Stomach (tissue), 4 donors: ENCODE data around the gene NT5C1B.

ENCODE experiments used
- EP300 ChIP-seq: sonication (generic); formaldehyde crosslinking; IDR thresholded peaks from one replicate; pipeline ENCODE4 v1.6.1; 2017; ENCODE audit warnings: antibody characterized with exemption
- POLR2A ChIP-seq, 4 donors: fragments of 450-650 bp; IDR thresholded peaks; one replicate each; pipeline ENCODE4 v1.6.1; 2016; ENCODE audit warnings: antibody characterized with exemption in 4 of 4, control low read depth in 2 of 4, mild to moderate bottlenecking in 1 of 4, moderate library complexity in 1 of 4
- POLR2AphosphoS5 ChIP-seq, 3 donors: sonication (generic); formaldehyde crosslinking; IDR thresholded peaks; one replicate each; pipeline ENCODE4 v1.6.1; 2016; ENCODE audit warnings: antibody characterized with exemption in 3 of 3
- TF ChIP-seq, protein P1 (sequence below), 7 experiments: fragments of 450-650 bp in 4 of 7; fragments of 200-600 bp in 3 of 7; sonication (generic) in 3 of 7; IDR thresholded peaks; one replicate each; pipeline ENCODE4 v1.5.1; 2016 to 2019; ENCODE audit warnings: antibody characterized with exemption in 7 of 7, control low read depth in 2 of 7, mild to moderate bottlenecking in 1 of 7

DNA sequence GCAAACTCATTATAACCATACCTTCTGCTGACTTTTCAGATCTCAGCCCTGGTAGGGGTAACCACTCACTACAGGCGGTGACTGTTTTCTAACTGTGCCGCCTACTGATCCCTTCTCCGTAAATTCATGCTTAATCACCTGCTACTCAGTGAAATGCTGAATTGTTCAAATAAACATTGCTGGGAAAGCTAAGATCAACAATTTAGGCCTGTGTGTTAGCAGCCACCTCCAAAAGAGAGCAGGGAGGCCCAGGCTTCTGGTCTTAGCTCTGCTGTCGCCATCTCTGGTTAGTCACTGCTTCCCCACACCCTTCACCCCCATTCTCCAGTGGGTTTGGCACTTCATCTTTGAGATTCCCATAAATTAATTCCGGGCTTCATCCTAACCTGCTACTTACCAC lies 21.8 kb upstream of the NT5C1B start:
- TF ChIP-seq POLR2AphosphoS5 (IDR thresholded peaks at IDR 0.05) (no peak), POLR2A (IDR thresholded peaks at IDR 0.05) (no peak), EP300 (no peak)
- TF ChIP-seq, protein P1, sequence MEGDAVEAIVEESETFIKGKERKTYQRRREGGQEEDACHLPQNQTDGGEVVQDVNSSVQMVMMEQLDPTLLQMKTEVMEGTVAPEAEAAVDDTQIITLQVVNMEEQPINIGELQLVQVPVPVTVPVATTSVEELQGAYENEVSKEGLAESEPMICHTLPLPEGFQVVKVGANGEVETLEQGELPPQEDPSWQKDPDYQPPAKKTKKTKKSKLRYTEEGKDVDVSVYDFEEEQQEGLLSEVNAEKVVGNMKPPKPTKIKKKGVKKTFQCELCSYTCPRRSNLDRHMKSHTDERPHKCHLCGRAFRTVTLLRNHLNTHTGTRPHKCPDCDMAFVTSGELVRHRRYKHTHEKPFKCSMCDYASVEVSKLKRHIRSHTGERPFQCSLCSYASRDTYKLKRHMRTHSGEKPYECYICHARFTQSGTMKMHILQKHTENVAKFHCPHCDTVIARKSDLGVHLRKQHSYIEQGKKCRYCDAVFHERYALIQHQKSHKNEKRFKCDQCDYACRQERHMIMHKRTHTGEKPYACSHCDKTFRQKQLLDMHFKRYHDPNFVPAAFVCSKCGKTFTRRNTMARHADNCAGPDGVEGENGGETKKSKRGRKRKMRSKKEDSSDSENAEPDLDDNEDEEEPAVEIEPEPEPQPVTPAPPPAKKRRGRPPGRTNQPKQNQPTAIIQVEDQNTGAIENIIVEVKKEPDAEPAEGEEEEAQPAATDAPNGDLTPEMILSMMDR (IDR thresholded peaks at IDR 0.05), result no peak
